Measurements from ENCODE around the gene NKX2-2.

NKX2-2 gene

DNA sequence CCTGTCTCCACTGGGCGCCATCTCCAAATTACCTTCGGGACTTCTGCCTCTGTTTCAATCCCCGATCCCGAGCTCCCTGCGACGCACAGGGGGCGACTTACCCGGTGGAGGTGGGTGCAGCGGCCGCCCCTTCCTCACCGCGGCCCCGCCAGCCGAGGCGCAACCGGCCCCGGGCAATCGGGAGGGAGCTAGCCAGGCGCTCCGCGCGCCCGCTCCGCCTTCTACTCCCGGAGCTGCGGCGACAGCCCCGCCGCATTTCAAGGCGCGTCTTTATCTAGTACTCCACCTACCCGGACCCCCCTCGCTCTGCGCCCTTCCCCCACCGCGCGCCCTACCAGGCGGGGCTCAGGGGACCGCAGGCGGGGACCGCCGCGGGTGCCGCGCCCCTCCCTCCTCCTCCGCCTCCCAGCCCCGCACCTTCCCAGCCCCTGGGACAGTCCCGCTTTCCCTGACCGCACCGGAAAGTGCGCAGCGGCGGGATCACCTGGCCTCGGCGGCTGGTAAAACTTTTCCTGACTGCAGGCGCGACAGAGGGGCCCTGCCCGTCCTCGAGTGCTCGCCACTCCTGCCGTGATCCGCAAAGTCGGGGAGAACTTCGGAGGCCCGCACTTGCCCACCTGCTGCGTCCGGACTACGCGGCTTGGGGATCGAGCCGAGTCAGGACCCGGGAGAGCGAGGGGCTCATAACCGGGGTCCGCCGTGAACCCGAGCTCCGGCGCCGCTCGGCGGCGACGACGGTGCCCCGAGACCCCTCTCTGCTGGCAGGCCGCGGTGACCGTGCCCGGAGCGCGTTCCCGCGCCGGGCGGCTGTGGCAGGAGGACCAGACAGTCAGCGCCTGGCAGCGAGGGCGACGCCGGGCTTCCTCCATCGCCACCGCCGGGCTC, 8.0 kb upstream of the NKX2-2 start:
- DNase-seq, result no peak

DNA sequence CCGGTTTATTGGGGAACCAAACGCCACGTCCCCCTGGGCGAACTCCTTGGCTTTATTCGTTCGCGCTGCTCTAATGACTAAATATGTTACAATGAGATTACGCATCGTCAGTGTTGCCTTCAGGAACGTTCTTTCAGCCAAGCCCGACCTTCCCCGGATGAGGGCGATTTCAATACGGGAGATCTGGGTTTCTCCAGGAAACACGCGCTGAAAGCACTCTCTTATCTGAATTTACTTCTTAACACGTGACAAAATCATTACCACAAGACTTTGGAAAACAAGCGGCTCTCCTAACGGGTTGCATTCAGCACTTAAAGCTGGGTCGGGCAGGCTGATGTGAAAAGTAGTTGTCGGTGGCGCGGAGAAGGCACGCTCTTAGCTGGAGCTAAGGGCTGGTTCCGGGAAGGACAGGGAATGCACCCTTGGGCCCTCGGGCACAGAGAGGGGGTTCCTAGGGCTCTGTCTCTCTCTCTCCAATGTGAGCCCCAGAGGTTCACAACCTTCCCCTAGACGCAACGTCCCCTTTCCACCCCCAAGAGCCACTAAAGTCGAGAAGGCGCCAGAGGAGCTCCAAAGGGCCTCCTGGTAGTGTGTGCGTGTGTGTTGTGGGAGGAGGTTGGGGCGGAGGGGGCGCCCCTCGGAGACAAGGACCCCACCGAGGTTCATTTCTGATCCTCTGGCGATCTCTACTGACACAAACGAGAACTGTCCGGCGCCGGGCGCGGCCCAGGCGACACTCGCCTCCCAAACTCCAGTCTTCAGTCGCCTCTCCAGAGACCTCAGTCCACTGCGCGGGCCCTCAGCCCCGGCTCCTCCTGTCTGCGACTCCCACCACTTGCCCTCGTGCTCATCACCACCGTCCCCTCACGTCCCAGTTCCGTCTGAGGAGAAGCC, 7.1 kb upstream of the NKX2-2 start:
- no peak for DNase-seq

DNA sequence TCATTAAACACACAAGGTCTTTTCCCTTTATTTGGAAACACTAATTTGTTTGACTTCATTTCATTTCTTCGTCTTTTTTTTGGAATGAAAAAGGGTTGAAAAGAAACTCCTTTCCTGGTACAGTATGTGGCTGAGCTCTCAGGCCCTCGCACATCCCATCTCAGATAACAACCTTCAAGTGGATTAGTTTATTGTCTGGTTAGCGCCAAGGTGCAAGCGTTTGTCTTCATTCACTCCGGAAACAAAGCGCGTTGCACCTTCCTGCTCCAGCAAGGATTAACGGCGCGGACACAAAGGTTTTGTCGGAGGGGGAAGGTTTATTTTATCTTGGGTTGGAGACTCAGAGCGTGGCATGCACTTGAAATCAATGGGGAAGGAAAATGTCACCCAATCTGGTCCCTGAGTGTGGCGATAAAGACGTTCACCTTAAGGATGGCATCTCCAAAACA, 5.3 kb upstream of the NKX2-2 start:
- DNase-seq, result no peak

GRCh38 chr20:21518292-21518991, 4.6 kb upstream of the NKX2-2 start:
- DNase-seq, result no peak

- DNase-seq, result no peak
Measured at GRCh38 chr20:21517566-21518277, 3.9 kb upstream of the NKX2-2 start.

GRCh38 chr20:21516861-21517565, 3.1 kb upstream of the NKX2-2 start:
- DNase-seq, result no peak

- no peak for DNase-seq
Measured at GRCh38 chr20:21516180-21516567, 2.3 kb upstream of the NKX2-2 start.

DNA sequence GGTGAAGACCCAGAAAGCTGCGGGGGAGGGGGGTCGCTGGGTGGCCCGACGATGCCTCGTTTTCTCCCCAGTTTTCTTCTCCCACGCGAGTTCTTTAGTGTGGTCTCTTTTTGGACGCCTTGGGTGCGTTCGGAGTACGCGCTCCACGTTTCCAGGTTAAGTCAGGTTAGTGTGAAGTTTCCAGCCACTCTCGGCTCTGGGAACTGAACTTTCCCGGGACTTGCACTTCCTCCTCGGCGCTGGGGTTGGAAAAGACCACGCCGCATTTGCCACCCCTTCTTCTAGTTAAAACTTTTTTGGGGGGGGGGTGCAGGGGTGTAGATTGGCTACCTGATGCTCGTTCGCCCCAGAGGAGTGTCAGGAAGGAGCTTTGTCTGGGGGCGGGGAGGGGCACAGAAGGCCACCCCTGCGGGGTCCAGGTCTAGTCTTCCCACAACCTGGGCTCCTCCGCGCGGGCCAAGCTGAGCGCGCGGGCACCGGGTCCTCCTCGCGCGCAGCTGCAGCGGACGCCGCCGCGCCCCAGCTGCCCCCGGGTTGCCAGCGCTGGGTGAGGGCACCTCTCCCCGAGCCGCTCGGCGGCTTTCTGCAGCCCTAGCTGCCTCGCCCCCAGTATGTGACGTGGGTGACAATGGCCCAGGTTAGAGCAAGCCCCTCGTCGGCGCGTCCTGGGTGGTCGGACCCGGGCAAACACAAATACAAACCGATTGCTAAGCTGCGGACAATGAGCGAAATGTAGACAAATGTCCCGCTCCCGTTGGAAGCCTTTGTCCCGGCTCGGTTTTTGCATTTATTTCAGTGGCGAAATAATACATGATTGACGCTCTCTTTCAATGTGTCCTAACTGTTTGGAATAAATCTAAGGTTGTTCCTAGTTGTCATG, 1.7 kb upstream of the NKX2-2 start:
- no peak for DNase-seq

DNA sequence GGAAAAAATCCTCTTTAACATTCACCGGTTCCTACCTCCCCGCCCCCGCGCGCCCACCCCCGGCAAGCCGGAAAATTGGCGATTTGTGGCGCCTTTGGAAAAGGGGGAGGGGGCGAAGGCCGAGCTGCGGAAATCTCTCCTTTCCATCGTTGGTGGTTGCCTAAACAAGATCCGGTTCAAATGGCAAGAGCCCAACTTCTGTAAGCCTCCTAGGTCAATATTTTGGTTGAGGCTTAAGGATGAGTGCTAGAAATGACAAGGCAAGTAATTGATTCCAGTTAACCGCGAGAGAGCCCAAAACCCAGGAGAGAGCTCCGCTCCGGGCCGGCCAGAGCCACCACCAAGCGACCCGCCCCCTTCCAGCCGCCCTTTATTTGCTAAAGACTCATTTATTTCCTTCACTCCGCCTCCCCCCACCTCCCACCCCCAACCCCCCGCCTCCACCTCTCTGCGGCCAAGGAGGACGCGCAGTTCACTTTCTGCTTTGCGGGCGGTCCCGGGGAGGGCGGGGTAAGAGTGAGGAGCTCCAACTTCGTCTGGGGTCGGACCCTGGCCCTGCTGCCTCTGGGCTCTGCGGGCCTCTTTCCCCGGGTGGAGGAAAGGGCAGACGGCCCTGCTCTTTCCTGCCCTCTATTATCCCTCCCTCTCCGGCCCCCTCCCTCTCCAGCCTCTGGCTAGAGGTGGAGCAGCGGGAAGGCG, 838 bp upstream of the NKX2-2 start:
- DNase-seq, result no peak

- no peak for DNase-seq
Measured at GRCh38 chr20:21513181-21513663, 642 bp downstream of the NKX2-2 start.

GRCh38 chr20:21512634-21513180, 1.2 kb downstream of the NKX2-2 start:
- DNase-seq, result no peak

DNA sequence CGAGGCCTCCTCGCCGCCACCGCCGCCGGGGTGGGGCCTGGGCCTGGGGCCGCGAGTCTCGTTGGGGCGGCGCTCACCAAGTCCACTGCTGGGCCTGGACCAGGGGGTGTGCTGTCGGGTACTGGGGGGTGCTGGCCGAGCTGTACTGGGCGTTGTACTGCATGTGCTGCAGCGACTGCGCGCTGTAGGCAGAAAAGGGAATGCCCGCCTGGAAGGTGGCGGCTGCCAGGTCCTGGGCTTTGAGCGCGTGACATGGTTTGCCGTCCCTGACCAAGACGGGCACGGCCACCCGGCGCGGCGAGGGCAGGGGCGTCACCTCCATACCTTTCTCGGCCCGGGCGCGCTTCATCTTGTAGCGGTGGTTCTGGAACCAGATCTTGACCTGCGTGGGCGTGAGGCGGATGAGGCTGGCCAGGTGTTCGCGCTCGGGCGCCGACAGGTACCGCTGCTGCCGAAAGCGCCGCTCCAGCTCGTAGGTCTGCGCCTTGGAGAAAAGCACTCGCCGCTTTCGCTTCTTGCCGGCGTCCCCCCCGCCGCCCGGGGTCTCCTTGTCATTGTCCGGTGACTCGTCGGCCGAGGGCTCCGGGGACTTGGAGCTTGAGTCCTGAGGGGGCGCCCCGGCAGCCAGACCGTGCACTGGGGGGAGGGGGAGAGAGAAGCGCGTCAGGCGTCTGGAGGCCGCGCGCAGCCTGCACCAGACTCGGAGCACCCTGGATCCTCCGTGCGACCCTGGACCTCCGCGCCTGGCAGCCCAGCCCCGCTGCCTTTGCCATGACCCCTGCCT, 1.8 kb downstream of the NKX2-2 start:
- no peak for DNase-seq

GRCh38 chr20:21511485-21511849, 2.4 kb downstream of the NKX2-2 start:
- DNase-seq, result no peak

GRCh38 chr20:21510414-21511384, 3.2 kb downstream of the NKX2-2 start:
- no peak for DNase-seq

DNA sequence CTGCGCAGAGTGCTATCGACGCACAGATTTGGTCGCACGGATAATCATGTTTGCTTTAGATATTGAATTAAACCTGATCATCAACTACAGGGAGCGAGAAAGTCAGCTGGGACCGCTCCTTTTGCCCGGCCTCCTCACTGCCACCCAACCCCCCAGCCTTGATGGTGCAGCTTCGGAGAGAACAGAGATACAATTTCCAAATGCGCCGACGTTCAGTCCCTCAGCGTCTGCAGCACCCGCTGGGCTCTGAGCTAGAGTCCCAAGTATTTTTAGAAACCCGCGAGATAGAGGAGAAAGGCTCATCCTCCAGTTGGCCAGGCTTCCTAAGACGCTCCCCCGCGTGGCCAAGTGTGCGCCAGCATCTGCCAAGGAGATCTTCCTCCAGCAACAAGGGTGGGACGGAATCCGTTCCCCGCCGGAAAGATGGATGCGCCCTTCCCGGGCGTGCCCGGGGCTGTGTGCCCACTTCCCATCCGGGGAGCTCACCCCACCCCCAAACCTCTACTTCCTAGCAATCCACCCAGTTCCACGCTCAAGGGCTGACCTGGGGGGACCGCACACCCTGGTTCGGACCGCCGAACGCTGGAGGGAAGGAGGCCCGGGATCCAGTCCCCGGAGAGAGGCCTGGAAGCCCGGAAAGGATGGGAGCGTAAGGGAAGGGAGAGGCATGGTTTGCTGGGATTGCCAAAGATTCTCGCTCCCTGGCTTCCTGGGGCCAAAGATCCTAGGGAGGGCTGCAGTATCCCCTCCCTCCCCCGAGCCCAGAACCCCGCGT, 4.1 kb downstream of the NKX2-2 start:
- DNase-seq, result no peak

GRCh38 chr20:21509079-21509596, 4.7 kb downstream of the NKX2-2 start:
- DNase-seq, result no peak
